HG03064 (cell line): ENCODE data around the gene MEGF9.
"Not testable (repeated sequence)": the region's sequence is repeated elsewhere in the genome, so short reads cannot be mapped to it uniquely, and the experiment has no call there.

Experiments
- ATAC-seq: cut with Tn5 transposase; IDR thresholded peaks from one replicate; pipeline ENCODE4 v1.9.1; 2021; ENCODE audit warnings: low read depth; ENCODE audit not compliant: unreplicated experiment

Gene MEGF9

GRCh38 chr9:120663380-120663779, 50.9 kb downstream of the MEGF9 start:
- ATAC-seq = no peak

GRCh38 chr9:120662513-120662912, 51.8 kb downstream of the MEGF9 start:
- ATAC-seq = no peak

GRCh38 chr9:120659676-120660075, 54.6 kb downstream of the MEGF9 start:
- ATAC-seq = no peak

- no peak for ATAC-seq
These were observed 55.1 kb downstream of the MEGF9 start for GRCh38 chr9:120659209-120659608.

- peak; percentile 79 for ATAC-seq
These were observed 59.2 kb downstream of the MEGF9 start for GRCh38 chr9:120655005-120655622.

GRCh38 chr9:120654272-120654671, 60.0 kb downstream of the MEGF9 start:
- no peak for ATAC-seq

- no peak for ATAC-seq
These were observed 60.5 kb downstream of the MEGF9 start for GRCh38 chr9:120653762-120654161.

- ATAC-seq = no peak
These were observed 61.3 kb downstream of the MEGF9 start for GRCh38 chr9:120652934-120653333.

GRCh38 chr9:120650352-120650751, 63.9 kb downstream of the MEGF9 start:
- ATAC-seq = no peak

- ATAC-seq = no peak
These were observed 65.6 kb downstream of the MEGF9 start for GRCh38 chr9:120648581-120649197.

- no peak for ATAC-seq
These were observed 67.3 kb downstream of the MEGF9 start for GRCh38 chr9:120646948-120647347.

- ATAC-seq = no peak
These were observed 68.5 kb downstream of the MEGF9 start for GRCh38 chr9:120645760-120646159.

GRCh38 chr9:120643061-120643460, 71.2 kb downstream of the MEGF9 start:
- no peak for ATAC-seq

GRCh38 chr9:120642129-120642770, 72.0 kb downstream of the MEGF9 start:
- no peak for ATAC-seq

- ATAC-seq = not testable (repeated sequence)
These were observed 73.4 kb downstream of the MEGF9 start for GRCh38 chr9:120640874-120641273.

- ATAC-seq = no peak
These were observed 73.9 kb downstream of the MEGF9 start for GRCh38 chr9:120640380-120640779.

- ATAC-seq = no peak
These were observed 76.4 kb downstream of the MEGF9 start for GRCh38 chr9:120637919-120638318.

GRCh38 chr9:120636194-120636957, 77.9 kb downstream of the MEGF9 start:
- no peak for ATAC-seq

GRCh38 chr9:120635011-120635410, 79.3 kb downstream of the MEGF9 start:
- no peak for ATAC-seq

- no peak for ATAC-seq
These were observed 83.9 kb downstream of the MEGF9 start for GRCh38 chr9:120630333-120630732.

- not testable (repeated sequence) for ATAC-seq
These were observed 85.3 kb downstream of the MEGF9 start for GRCh38 chr9:120628925-120629497.
